ENCODE results near the gene CACUL1.
"Not testable (repeated sequence)": the region's sequence is repeated elsewhere in the genome, so short reads cannot be mapped to it uniquely, and the experiment has no call there.

The CACUL1 gene

DNA sequence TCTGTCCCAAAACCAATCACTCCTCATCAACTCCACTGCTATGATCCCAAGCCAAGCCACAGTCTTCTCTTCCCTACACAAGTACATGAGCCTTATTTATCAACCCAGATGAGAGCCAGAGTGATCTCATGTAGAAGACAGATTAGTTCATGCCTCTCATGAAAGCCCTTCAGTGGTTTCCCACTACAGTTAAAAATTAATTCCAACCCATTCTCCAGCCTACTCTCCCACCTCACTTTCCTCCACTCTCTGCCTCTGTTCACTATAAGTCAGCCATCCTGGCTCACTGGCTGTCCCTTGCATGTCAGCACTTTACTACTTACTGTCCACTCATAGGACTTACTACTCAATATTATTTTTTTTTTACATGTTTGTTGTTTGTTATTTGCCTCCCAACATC, 67.3 kb downstream of the CACUL1 start:
- DNase-seq (ENCODE audit: low read depth), result no peak

DNA sequence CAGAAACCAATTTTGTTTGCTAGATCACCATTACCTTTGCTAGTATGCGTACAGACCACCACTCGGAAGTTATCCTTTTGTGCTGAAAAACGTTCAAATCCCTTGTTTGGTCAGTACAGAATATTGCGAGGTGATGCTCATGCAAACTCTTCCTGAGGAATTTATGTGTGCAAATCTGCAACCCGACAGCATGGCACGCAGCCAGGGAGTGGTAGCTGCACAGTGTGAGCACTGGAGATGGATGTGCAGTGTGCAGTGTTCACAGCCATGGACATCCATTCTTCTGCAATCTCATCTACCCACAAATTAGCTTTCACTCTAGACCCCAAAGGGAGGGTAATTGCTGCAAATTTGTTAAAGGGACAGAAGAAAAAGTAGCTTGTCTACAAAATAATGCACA, 72.2 kb downstream of the CACUL1 start:
- DNase-seq (ENCODE audit: low read depth), result no peak

DNA sequence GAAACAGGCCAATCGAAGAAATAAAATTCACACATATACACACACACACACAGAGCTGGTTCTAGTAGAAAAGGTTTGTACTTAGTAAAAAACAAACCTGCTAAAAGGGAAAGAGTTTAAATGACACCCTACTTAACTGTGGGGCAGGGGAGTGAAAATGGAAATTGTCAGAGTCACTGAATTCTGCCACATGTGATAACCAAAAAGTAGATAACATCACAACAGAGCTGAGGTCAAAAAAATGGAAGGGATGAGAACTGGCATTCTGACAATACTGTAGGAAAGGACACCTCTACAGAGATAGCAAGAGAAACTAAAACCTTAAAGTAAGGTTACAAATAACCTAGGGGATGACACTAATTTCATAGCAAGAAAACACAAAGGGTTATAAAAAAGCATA, 74.6 kb downstream of the CACUL1 start:
- DNase-seq (ENCODE audit: low read depth), result no peak

DNA sequence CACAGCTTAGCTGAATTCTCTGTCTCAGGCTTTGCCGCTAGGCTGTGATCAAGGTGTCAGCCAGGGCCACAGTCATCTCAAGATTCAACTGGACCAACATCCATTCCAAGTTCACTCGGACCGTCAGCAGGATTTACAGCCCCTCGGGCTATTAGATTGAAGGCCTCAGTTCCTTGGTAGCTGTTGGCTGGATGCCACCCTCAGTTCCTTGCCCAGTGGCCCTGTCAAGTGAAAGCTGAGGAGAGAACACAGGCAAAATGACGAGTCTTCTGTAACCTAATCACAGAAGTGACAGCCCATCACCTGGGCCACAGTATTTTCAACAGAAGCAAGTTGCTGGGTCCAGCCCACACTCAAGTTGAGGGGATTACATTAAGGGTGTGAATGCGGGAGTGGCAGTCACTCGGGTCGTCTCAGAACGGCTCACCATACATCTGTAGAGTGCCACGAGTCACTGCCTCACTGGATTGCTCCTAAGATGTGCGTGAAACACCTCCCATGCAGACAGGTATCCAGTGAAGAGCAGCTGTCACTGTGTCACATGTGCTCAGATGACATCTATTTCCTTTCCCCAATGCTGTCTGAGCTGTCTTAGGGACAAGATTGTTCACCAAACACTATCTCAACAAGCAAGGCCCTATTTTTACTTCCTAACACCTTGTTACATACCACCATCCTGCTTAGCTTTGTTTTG, 80.4 kb downstream of the CACUL1 start:
- DNase-seq (ENCODE audit: low read depth), result no peak

DNA sequence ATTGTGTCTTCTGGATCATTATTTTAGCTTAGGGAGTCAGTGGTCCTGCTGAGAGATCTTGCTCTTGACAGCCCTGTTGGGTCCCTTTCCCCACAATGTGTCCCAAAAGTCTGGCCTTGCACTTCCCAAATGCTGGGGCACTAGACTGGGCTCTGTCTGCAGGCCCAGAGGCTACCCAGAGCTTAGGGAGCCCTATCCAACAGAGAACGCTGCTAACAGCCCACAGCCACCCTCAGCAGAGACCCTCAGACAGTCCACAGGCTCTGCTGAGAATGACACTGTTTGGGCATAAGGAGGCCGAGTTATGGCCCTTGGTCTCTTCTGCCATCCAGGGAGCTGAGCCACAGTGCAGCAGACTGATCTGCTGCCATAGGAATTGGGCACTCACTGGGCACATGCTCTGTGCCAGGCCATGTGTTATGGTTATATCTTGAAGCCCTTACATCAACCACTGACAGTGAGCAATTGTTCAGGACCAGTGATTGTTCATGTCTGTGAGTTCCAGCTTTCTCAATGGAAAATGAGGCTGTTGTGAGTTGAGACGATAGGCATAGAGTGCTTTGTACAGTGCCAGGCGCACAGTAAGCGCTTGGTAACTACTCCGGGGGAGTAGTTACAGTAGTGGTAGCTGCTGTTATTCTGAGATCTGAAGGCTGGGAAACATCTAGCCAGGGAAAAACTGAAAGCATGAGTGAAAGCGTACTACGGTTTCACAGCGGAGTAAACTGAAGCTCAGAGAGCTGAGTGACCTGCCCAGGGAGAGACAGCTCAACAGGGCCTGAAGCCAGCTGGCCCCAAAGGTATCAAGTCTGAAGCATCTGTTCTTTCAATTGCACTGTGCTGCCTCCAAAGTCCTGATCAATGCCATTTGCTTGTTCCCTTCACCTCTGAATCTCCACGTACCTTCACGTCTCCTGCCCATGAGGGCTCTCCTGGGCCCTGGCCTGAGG, 81.7 kb downstream of the CACUL1 start:
- DNase-seq (ENCODE audit: low read depth), result no peak

DNA sequence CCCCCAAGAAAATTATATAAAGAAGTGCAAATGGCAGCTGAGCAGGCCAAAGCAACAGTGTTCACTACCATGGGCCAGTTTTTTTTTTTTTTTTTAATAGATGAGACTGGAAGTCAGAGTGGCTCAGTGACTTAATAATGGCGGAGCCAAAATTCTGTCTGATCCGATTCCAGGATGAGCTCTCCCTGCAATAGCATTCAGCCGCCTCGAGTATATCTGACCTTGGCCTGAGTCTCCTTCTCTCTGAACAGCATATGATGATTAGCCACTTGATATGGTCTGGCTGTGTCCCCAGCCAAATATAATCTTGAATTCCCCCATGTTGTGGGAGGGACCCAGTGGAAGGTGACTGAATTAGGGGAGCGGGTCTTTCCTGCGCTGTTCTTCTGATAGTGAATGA, 82.6 kb downstream of the CACUL1 start:
- DNase-seq (ENCODE audit: low read depth), result no peak

DNA sequence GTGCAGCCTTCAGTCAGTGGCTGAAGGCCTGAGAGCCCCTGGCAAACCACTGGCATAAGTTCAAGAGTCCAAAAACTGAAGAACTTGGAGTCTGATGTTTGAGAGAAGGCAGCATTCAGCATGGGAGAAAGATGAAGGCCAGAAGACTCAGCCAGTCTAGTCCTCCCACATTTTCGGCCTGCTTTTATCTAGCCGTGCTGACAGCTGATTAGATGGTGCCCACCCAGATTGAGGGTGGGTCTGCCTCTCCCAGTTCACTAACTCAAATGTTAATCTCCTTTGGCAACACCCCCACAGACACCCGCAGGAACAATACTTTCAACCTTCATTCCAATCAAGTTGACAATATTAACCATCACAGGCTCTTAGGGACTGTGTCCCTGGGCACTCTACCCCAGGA, 83.5 kb downstream of the CACUL1 start:
- DNase-seq (ENCODE audit: low read depth), result not testable (repeated sequence)

DNA sequence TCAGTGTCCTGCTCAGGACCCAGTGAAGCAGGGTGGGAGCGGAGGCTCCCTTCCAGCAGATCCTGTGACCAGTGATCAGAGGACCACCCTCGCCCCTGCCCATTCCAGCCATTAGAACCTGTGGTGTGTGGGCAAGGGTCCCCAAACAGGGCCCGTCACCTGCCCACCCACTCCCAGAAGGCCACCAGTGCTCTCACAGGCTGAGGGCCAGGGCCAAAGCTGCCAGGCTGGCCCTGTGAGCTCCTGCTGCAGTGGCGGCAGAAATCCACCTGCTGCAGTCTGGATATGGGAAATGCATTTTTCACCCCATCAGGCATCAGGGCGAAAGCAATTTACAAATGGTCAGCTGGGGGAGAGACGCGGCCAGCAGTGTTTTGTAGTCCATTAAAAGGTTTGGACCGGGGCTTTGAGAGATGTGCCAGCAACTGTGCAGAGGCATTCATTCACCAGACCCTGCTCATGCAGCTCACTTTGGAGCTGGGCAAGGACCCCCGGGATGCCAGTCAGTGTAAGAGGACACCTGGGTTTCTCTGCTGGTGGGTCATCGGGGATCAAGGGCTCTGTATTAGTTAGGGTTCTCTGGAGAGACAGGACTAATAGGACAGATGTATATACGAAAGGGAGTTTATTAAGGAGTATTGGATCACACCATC, 84.2 kb downstream of the CACUL1 start:
- DNase-seq (ENCODE audit: low read depth), result no peak

DNA sequence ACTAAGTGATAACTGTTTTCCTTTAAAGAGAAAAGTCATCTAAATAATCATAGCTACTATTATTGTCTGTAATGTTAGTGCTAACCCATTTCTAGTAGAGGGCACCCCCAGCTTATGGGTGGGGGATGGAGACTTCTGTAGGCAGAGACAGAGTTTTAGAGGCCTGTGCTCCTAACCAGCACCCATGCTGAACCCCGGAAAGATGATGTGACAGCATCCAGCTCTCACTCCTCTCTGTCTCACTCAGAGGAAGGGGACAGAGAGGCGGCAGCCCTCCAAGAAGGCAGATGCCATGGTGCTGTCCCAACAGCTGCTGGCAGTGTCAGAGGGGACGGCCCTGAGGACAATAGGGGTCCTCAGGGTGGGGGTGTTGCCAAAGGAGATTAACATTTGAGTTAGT, 84.9 kb downstream of the CACUL1 start:
- DNase-seq (ENCODE audit: low read depth), result no peak

DNA sequence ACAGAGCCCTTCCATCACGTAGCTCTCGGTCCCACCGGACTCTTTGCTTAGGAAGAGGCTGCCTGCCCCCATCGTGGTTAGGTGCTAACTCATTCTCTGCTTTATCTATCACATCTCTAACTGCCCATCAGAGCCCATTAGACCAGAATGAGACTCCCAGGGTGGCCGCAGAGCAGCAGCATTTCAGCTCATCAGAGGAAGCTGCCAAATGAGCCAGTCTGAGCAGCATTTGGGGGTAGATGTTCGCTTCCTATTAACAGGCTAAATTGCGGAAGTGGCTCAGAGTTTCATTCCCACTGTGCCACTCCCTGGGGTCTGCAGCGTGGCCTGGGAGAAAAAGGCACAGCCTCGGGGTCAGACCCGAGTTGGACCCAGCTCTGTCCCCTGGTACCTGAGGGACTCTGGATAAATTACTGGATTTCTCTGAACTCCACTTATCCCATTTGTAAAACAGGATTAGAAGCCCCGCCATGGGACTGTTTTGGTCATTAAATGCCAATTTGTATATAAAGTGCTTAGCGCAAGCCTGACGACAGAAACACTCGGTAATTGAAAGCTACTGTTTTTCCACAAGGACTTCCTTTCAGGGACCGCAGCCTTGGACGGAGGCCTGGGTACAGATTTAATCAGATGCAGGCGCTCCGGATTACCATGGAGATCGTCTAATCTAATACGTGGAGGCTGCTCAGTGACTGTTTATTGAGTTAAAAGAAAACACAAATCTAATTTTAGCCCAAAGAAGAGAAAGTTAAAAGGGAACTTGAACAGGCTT, 85.6 kb downstream of the CACUL1 start:
- no peak for DNase-seq (ENCODE audit: low read depth)

DNA sequence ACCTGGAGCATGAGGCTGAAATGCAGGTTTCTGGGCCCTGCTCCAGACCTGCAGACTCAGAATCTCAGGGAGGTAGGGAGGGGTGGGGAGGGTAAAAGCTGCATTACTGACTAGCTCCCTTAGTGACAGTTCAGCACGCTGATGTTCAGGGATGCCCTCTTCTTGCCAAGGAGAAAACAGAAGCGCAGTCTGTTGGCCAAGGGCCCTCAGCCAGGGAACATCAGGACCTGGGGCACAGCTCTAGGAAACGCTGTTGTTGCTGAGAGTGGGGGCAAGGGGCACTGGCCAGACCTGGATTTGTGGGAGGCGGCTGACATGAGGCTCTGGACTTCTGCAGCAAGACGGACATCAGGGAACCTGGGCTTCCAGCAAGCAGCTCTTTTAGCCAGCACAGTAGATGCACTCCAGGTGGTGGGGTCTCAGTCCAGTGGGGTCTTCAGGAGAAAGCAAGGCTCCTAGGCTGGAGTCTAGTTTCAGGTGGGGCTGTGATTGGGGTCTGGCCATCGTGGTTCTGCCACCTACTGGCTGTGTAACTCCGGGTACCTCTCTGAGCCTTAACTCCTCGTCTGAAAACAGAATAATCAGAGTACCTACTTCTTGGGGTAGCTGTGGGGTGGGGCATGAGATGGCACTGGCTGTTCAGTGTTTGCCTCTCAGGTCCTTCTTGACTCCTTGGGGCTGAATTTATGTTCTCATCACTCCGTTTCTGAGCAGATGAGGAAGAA, 86.4 kb downstream of the CACUL1 start:
- DNase-seq (ENCODE audit: low read depth), result no peak

DNA sequence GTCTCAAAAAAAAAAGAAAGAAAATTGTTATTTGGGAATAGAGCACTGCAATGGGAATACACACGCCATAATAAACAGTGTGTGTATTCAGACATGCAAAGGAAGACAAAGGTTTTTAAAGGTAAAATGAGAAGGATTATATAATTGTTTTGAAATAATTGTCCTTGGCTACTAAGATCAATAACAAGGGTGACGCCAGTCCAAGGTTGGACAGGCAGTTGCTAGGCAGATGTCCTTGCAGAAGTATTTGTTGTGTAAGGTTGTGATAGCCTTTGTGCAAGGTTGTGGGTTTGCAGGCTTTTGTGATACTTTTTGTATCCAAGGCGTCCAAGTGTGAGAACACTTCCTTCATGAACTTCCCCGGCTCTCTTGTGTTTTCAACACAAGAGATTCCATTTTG, 87.0 kb downstream of the CACUL1 start:
- DNase-seq (ENCODE audit: low read depth), result no peak

DNA sequence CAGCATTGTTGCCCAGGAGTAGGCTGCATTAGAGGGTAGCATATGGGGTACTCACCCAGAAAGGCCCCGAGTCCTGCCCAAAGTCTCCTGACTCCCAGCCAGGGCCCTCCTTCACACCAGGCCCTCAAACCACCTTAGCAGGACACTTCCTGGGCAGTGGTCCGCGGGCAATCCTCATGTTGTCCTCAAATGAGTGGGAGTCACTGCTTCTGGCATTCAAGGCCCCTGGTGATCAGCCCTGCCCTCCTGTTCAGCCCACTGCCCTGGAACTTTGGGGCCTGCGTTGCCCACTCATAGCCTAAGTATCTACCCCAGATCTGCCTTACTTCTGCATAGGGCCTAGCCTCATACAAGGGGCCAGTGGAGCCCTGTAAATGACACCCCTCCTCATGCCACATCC, 88.4 kb downstream of the CACUL1 start:
- DNase-seq (ENCODE audit: low read depth), result no peak

DNA sequence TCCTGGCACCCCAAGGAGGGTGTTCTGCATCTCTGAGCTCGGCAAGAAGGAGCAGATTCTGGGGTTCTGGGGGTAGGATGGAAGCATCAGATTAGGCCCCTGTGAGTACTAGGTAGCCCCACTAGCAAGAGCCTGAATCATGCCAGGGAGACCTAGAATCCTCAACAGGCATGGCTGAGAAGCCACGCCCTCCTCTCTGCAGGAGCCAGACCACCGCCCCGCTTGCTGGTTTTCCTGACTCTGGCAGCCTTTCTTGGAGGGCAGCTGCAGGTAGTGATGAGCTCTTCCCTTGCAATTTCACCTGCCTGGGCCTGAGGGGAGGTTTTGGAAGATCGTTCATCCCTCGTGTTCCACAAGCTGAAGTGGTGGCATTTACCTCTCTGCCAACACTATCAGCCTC, 90.4 kb downstream of the CACUL1 start:
- no peak for DNase-seq (ENCODE audit: low read depth)

DNA sequence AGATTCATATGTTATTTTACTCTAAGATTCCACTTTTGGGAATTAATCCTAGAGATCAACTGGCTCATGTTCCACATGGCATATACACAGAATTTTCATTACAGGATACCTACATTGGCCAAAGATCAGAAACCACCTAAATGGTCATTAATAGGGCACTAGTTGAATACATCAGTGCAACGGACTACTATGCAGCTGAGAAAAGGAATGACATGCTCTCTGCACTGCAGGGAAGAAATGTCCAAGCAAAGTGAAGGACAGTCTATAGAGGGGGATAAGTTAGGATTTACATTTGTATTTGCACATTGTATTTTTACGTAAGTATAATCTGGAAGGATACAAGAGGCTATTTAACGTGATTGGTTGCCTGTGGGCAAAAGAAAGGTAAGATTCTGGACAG, 91.6 kb downstream of the CACUL1 start:
- DNase-seq (ENCODE audit: low read depth), result no peak

DNA sequence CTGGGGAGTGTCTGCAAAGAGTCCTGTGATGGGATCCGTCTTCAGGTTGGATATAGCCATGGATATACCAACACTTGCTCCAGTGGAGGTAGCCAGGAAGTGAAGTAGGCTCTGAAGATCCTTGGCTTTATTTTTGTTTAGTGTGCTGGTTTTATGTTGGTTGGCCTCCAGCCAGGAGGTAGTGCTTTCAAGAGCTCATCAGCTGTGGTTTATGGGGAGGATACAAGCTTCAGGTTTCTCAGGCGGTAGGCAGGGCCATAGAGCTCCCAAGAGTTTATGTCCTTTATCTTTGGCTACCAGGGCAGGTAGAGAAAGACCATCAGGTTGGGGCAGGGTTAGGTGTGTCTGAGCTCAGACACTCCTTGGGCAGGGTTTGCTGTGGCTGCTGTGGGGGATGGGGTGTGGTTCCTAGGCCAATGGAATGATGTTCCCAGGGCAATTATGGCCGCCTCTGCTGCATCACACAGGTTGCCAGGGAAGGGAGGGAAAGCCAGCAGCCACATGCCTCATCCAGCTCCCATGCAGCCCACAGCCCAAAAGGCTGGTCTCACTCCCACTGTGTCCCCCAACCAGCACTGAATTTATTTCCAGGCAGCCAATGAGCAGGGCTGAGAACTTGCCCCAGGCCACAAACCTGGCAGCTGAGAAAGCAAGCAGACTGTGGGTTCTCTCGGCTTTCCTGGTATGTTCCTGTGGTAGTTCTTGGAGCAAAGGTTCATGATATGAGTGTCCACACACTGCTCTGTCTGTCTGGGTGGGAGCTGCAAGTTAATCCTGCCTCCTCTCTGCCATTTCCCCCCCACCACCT, 92.3 kb downstream of the CACUL1 start:
- DNase-seq (ENCODE audit: low read depth), result no peak

DNA sequence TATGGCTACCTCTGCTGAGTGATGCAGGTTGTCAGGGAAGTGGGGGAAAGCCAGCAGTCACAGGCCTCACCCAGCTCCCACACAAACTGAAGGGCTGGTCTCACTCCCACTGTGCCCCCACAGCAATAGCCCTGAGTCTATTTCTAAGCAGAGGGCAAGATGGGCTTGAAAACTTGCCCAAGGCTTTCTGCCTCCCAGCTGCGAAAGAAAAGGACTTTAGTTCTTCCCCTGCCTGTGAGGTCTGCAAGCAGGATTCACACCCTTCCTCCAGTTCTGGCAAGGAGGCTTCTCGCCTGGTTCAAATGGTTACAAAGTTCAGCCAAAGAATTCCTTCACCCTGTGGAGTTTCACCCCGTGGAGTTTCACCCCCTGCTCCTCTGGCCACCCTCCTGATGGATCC, 96.0 kb downstream of the CACUL1 start:
- no peak for DNase-seq (ENCODE audit: low read depth)

DNA sequence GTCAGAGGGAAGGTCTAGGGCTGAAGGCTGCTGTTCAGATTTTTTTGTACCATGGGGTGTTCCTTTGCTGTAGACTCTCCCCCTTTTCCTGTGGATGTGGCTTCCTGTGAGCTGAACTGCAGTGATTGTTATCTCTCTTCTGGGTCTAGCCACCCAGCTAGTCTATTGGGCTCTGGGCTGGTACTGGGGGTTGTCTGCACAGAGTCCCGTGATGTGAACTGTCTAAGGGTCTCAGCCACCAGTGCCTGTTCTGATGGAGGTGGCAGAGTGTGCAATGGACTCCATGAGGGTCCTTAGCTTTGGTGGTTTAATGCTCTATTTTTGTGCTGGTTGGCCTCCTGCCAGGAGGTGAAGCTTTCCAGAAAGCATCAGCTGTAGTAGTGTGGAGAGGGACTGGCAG, 96.6 kb downstream of the CACUL1 start:
- DNase-seq (ENCODE audit: low read depth), result not testable (repeated sequence)

DNA sequence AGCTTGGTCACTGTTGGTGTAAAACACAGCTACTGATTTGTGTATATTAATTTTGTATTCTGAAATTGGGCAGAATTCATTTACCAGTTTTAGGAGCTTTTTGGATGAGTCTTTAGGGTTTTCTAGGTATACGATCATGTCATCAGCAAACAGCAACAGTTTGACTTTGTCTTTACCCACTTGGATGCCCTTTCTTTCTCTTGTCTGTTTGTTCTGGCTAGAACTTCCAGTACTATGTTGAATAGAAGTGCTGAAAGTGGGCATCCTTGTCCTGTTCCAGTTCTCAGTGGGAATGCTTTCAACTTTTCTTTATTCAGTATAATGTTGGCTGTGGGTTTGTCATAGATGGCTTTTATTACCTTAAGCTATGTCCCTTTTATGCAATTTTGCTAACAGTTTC, 109.5 kb downstream of the CACUL1 start:
- not testable (repeated sequence) for DNase-seq (ENCODE audit: low read depth)

DNA sequence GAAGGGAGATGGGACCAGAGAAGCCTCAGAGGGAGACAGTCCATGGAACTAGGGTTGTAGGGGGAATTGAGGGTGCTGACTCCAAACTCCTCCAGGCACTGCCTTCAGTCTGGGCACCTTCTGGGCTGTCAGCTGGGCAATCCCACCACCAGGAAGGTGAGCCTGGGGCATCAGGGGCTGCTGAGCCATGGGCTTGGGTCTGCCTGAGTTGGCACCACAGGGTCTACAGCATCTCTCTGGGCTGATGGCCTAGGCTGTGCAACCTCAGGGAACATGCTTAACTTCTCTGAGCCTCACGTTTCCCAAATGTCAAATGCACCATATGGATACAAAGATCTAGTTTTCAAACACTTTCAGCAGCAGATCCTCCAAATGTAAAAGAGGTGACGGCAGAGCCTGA, 112.5 kb downstream of the CACUL1 start:
- DNase-seq (ENCODE audit: low read depth), result no peak

DNA sequence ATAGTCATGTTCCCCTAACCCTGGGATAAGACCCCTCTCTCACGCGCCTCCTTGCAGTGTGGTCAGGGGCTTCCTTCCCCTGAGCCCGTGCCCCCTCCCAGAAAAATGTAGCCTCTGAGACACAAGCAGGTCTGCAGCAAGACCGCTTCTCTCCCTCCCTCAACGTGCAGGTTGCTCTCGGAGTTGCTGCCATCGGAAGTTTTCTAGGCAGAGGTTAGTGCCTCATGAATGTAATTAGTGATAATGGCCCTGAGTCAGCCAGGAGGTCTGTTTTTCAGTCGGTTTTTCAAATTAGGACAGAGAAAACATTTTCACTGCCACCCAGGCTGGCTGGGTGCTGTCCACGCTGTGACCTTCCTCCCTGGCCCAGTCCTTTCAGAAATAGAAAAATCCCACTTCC, 116.1 kb downstream of the CACUL1 start:
- no peak for DNase-seq (ENCODE audit: low read depth)

Measured in HS-5 (cell line).